Right kidney (tissue), 1 donor: ENCODE results near the gene LYRM9.
"Not testable (repeated sequence)": the region's sequence is repeated elsewhere in the genome, so short reads cannot be mapped to it uniquely, and the experiment has no call there.

Source experiments
- DNase-seq: peaks from one replicate; pipeline ENCODE4 v3.0.0-alpha.2; 2016

Gene LYRM9

GRCh38 chr17:27878776-27879562 lies 14.2 kb downstream of the LYRM9 start:
- DNase-seq, result no peak

- DNase-seq, result no peak
These were observed 19.4 kb downstream of the LYRM9 start for GRCh38 chr17:27873746-27874145.

GRCh38 chr17:27873211-27873610 lies 20.0 kb downstream of the LYRM9 start:
- no peak for DNase-seq

GRCh38 chr17:27872776-27873175 lies 20.4 kb downstream of the LYRM9 start:
- DNase-seq, result no peak

GRCh38 chr17:27871407-27871806 lies 21.8 kb downstream of the LYRM9 start:
- no peak for DNase-seq

- DNase-seq, result no peak
These were observed 22.8 kb downstream of the LYRM9 start for GRCh38 chr17:27870345-27870744.

GRCh38 chr17:27868565-27868964 lies 24.6 kb downstream of the LYRM9 start:
- no peak for DNase-seq

- DNase-seq, result no peak
These were observed 30.3 kb downstream of the LYRM9 start for GRCh38 chr17:27862840-27863239.

GRCh38 chr17:27862004-27862403 lies 31.2 kb downstream of the LYRM9 start:
- DNase-seq, result no peak

- DNase-seq, result no peak
These were observed 32.0 kb downstream of the LYRM9 start for GRCh38 chr17:27860971-27861664.

GRCh38 chr17:27858621-27859305 lies 34.4 kb downstream of the LYRM9 start:
- no peak for DNase-seq

GRCh38 chr17:27856676-27857432 lies 36.3 kb downstream of the LYRM9 start:
- DNase-seq, result no peak

GRCh38 chr17:27855454-27855853 lies 37.7 kb downstream of the LYRM9 start:
- DNase-seq, result no peak

GRCh38 chr17:27854163-27854562 lies 39.0 kb downstream of the LYRM9 start:
- no peak for DNase-seq

GRCh38 chr17:27853091-27853490 lies 40.1 kb downstream of the LYRM9 start:
- no peak for DNase-seq

GRCh38 chr17:27849474-27850185 lies 43.5 kb downstream of the LYRM9 start:
- no peak for DNase-seq

- no peak for DNase-seq
These were observed 44.2 kb downstream of the LYRM9 start for GRCh38 chr17:27848931-27849330.

- DNase-seq, result not testable (repeated sequence)
These were observed 46.3 kb downstream of the LYRM9 start for GRCh38 chr17:27846808-27847307.

- DNase-seq, result no peak
These were observed 47.0 kb downstream of the LYRM9 start for GRCh38 chr17:27846042-27846655.

- DNase-seq, result no peak
These were observed 47.7 kb downstream of the LYRM9 start for GRCh38 chr17:27845264-27846041.
